ENCODE results near the gene ZNFX1.

DNA sequence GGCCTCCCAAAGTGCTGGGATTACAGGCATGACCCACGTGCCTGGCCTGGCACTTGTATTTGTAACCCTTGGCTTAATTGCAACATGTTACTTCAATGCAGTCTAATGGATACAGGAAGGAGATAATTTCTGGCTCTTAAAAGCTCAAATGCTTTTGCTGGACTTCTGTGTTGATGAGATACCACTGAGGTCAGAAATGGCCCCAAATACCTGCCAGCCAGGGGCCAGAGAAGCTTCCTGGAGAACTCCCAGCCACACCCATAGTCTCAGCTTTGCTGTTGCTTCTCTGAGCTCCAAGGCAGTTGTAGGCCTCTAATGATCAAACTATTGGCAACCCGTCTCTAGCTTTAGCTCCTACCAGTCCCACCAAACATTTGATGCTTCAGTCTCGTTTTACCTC lies 14.2 kb upstream of the ZNFX1 start:
- TF ChIP-seq CTCF (IDR thresholded peaks at IDR 0.05): no peak
- TF ChIP-seq GATA3 (IDR thresholded peaks at IDR 0.05; ENCODE audit: borderline replicate concordance): no peak
- TF ChIP-seq NFE2L2 (conservative IDR thresholded peaks at IDR 0.05; ENCODE audit: low read length): no peak
- no peak for TF ChIP-seq KDM1A (IDR thresholded peaks at IDR 0.05; ENCODE audit: low read depth)
- TF ChIP-seq, protein P1, sequence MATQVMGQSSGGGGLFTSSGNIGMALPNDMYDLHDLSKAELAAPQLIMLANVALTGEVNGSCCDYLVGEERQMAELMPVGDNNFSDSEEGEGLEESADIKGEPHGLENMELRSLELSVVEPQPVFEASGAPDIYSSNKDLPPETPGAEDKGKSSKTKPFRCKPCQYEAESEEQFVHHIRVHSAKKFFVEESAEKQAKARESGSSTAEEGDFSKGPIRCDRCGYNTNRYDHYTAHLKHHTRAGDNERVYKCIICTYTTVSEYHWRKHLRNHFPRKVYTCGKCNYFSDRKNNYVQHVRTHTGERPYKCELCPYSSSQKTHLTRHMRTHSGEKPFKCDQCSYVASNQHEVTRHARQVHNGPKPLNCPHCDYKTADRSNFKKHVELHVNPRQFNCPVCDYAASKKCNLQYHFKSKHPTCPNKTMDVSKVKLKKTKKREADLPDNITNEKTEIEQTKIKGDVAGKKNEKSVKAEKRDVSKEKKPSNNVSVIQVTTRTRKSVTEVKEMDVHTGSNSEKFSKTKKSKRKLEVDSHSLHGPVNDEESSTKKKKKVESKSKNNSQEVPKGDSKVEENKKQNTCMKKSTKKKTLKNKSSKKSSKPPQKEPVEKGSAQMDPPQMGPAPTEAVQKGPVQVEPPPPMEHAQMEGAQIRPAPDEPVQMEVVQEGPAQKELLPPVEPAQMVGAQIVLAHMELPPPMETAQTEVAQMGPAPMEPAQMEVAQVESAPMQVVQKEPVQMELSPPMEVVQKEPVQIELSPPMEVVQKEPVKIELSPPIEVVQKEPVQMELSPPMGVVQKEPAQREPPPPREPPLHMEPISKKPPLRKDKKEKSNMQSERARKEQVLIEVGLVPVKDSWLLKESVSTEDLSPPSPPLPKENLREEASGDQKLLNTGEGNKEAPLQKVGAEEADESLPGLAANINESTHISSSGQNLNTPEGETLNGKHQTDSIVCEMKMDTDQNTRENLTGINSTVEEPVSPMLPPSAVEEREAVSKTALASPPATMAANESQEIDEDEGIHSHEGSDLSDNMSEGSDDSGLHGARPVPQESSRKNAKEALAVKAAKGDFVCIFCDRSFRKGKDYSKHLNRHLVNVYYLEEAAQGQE (IDR thresholded peaks at IDR 0.05): no peak
- no peak for TF ChIP-seq SREBF2 (IDR thresholded peaks at IDR 0.05)
- TF ChIP-seq RFX5 (IDR thresholded peaks at IDR 0.05): no peak
- no peak for TF ChIP-seq BHLHE40 (IDR thresholded peaks at IDR 0.05; ENCODE audit: low read depth, low read length)
- TF ChIP-seq, protein P2, sequence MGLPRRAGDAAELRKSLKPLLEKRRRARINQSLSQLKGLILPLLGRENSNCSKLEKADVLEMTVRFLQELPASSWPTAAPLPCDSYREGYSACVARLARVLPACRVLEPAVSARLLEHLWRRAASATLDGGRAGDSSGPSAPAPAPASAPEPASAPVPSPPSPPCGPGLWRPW (IDR thresholded peaks at IDR 0.05): no peak
- TF ChIP-seq RAD21 (conservative IDR thresholded peaks at IDR 0.05 in 1 of 2, IDR thresholded peaks at IDR 0.05 in 1 of 2): no peak
